Measurements from ENCODE around the gene ITGB7. TPM values are rescaled to one million over a fixed set of nuclear protein-coding genes. Genes with fewer than 3 reads are reported as not detected.

The ITGB7 gene
- polyA plus RNA-seq, 1 experiment = 0.63 TPM

DNA sequence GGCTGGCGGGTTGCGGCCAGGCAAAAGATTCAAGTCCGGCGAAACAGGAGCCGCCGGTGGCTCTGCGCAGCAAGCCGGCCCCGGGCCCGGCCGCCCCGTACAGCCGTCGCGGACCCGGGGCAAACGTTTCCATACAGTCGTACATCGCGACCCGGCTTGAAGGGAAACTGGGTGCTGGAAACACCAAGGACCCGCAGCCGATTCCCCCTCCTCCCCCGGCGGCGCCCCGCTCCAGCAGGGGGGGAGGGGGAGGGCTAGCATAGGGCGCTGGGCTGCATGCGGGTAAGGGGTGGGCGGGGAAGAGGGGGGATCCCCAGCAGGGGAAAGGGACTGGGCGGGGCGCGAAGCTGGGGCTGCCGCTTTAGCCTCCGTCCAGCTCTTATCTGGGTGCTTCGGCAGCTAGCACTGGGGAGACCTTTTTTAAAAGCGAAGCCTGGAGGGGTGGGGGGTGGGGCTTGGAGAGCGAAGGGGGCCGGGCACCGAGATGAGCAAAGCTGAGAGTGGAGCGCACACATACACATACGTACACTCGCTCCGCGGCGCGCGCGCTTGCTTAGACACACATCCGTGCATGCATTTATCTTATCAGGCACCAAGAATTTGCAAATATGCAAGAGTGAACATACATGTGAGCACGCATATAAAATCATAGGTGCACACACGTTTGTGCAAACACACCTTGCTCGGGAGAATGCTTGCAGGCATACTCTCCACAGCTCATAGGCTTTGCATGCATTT is 13.1 kb upstream of the ITGB7 start:
- TF ChIP-seq, protein P1, sequence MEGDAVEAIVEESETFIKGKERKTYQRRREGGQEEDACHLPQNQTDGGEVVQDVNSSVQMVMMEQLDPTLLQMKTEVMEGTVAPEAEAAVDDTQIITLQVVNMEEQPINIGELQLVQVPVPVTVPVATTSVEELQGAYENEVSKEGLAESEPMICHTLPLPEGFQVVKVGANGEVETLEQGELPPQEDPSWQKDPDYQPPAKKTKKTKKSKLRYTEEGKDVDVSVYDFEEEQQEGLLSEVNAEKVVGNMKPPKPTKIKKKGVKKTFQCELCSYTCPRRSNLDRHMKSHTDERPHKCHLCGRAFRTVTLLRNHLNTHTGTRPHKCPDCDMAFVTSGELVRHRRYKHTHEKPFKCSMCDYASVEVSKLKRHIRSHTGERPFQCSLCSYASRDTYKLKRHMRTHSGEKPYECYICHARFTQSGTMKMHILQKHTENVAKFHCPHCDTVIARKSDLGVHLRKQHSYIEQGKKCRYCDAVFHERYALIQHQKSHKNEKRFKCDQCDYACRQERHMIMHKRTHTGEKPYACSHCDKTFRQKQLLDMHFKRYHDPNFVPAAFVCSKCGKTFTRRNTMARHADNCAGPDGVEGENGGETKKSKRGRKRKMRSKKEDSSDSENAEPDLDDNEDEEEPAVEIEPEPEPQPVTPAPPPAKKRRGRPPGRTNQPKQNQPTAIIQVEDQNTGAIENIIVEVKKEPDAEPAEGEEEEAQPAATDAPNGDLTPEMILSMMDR (IDR thresholded peaks at IDR 0.05; ENCODE audit: insufficient read depth, low read depth, low read length) = no peak
- Histone ChIP-seq H3K27me3 (ENCODE audit: control insufficient read depth, insufficient read depth, low read length) (no peaks in the 10 kb centered on the region), H3K36me3 (ENCODE audit: control insufficient read depth, insufficient read depth, low read length) (peaks cover 7% of the 10 kb centered on the region; the same call in 1 of the 2 replicates), H3K4me3 (ENCODE audit: low read depth, low read length) (peak overlapping the region; percentile 51)
- POLR2A ChIA-PET = interaction anchor here (1.0 kb wide), 1 partner anchor 78 kb away, joined by 3 read pairs; no protein-coding TSS in a partner anchor
- CTCF ChIA-PET = interaction anchor here (0.9 to 13.1 kb wide), 5 partner anchors 10 to 71 kb away, joined by 3 to 240 read pairs (median 5); partner anchors contain the start of gene ESPL1
- DNase-seq (ENCODE audit: low read depth) = no peak

DNA sequence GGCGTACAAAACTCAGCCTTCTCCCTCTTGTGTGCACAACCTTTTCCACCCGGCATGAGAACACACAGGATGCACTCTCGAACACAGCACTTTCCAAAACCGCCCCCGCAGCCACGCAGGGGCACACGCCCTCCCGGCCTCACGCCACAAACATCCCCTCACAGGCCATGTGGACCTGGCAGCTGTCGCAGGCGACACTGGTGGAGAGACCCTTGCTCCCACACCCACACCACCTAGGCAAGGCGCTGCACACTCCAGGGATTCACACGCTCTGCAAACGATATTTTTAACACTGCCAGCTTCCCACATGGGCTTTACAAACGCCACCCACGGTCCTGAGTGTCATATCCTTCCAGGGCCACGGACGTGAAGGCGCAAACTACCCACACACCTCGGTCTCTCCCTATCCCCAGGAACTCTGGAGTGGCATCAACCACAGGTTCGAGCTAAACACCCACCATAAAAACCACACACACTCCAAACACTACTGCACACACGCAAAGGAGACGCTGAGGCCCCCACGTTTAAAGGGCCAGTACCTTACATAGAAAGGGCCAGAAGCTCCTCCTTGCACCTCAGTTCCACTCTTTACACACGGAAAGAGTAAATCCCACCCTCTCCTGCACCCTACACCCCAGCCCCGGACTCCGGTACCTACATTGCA is 12.4 kb upstream of the ITGB7 start:
- peak overlapping the region; percentile 51 for H3K4me3 ChIP-seq (ENCODE audit: low read depth, low read length)
- no peaks in the 10 kb centered on the region for H3K27me3 ChIP-seq (ENCODE audit: control insufficient read depth, insufficient read depth, low read length)
- ChIA-PET POLR2A (interaction anchor here (1.0 to 1.5 kb wide), 2 partner anchors 76 to 79 kb away, joined by 3 to 6 read pairs; partner anchors contain the start of gene PFDN5), CTCF (interaction anchor here (0.9 to 13.1 kb wide), 5 partner anchors 9 to 68 kb away, joined by 3 to 240 read pairs (median 5); partner anchors contain the start of gene ESPL1)
- TF ChIP-seq, protein P1 (IDR thresholded peaks at IDR 0.05; ENCODE audit: insufficient read depth, low read depth, low read length) = no peak
- H3K36me3 ChIP-seq (ENCODE audit: control insufficient read depth, insufficient read depth, low read length) = peaks cover 11% of the 10 kb centered on the region
- DNase-seq (ENCODE audit: low read depth) = no peak

- CTCF ChIA-PET = interaction anchor here (0.6 to 13.1 kb wide), 8 partner anchors 11 to 153 kb away, joined by 3 to 240 read pairs (median 5); a partner anchor contains a TSS
Measured at GRCh38 chr12:53218551-53219291, 11.7 kb upstream of the ITGB7 start.

DNA sequence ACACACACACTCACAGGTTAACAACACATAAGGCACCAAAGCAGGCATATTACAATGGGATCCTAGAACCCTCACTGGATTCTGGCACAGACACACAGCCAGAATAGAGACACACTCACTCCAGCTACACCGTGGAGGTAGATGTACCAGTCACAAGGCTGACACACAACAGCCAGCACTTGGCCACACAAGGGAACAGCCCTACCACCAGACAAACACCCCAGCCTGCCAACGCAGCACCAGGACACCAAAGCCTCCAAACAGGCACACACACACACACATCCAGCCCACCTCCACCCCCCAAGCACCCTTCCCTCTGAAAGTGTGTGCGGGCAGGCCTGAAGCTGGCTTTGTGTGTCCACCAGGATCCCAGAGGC is 10.9 kb upstream of the ITGB7 start:
- CTCF ChIA-PET = interaction anchor here (0.6 to 13.1 kb wide), 9 partner anchors 27 to 152 kb away, joined by 3 to 240 read pairs (median 5); partner anchors contain the start of genes AAAS and ESPL1

More at GRCh38 chr12:53218551-53219291, 11.7 kb upstream of the ITGB7 start:
- H3K36me3 ChIP-seq (ENCODE audit: control insufficient read depth, insufficient read depth, low read length) = peaks cover 18% of the 10 kb centered on the region
- POLR2A ChIA-PET = interaction anchor here (0.6 to 1.5 kb wide), 2 partner anchors 21 to 77 kb away, joined by 3 to 6 read pairs; partner anchors contain the start of gene PFDN5
- no peak for DNase-seq (ENCODE audit: low read depth)
- peak overlapping the region; percentile 51 for H3K4me3 ChIP-seq (ENCODE audit: low read depth, low read length)
- H3K27me3 ChIP-seq (ENCODE audit: control insufficient read depth, insufficient read depth, low read length) = no peaks in the 10 kb centered on the region
- TF ChIP-seq, protein P1 (IDR thresholded peaks at IDR 0.05; ENCODE audit: insufficient read depth, low read depth, low read length) = no peak

More for the DNA sequence above, 10.9 kb upstream of the ITGB7 start:
- TF ChIP-seq, protein P1 (IDR thresholded peaks at IDR 0.05; ENCODE audit: insufficient read depth, low read depth, low read length) = no peak
- POLR2A ChIA-PET = no interaction called here
- Histone ChIP-seq H3K27me3 (ENCODE audit: control insufficient read depth, insufficient read depth, low read length) (no peaks in the 10 kb centered on the region), H3K4me3 (ENCODE audit: low read depth, low read length) (peak overlapping the region; percentile 51), H3K36me3 (ENCODE audit: control insufficient read depth, insufficient read depth, low read length) (peaks cover 25% of the 10 kb centered on the region)
- no peak for DNase-seq (ENCODE audit: low read depth)
